ENCODE data around the gene HTR4. TPM values are rescaled to one million over a fixed set of nuclear protein-coding genes. Genes with fewer than 3 reads are reported as not detected.

HTR4 gene
- total RNA-seq, 1 experiment from 2014 or later, result not detected

- Histone ChIP-seq H2BK120ac (ENCODE audit: low read depth, low read length, poor library complexity, severe bottlenecking) (no peak overlapping the region), H3K56ac (ENCODE audit: insufficient read length, low read depth, low read length) (no peak overlapping the region)
- no peaks in the 10 kb centered on the region for H3K9me3 Mint-ChIP-seq
These were observed 171.4 kb downstream of the HTR4 start for GRCh38 chr5:148482697-148483462.

More at GRCh38 chr5:148482697-148483462, 171.4 kb downstream of the HTR4 start:
- H3K27ac ChIP-seq (ENCODE audit: insufficient read length, low read depth, low read length), result no peak overlapping the region
- H3K36me3 Mint-ChIP-seq (ENCODE audit: insufficient read depth in 1 of 3, low read depth in 3 of 3), result no peaks in the 10 kb centered on the region
- H2AFZ ChIP-seq (ENCODE audit: low read length), result peak overlapping the region; percentile 42
- H4K20me1 ChIP-seq (ENCODE audit: control insufficient read depth, insufficient read depth, insufficient read length), result no peaks in the 10 kb centered on the region
- H3K4me2 ChIP-seq (ENCODE audit: insufficient read depth, insufficient read length, low read length), result no peak overlapping the region
- no peak overlapping the region for H3K9ac ChIP-seq (ENCODE audit: extremely low read depth, insufficient read length, low read length)
- no peaks in the 10 kb centered on the region for H3K79me2 ChIP-seq (ENCODE audit: insufficient read depth, low read length)
- no peak overlapping the region for H3K14ac ChIP-seq (ENCODE audit: insufficient read depth, low read length)
- no peaks in the 10 kb centered on the region for H3K9me3 ChIP-seq (ENCODE audit: control insufficient read depth, low read depth, low read length)
- H2BK20ac ChIP-seq (ENCODE audit: low read depth, low read length, poor library complexity, severe bottlenecking), result no peak overlapping the region
- no peaks in the 10 kb centered on the region; the same call in 1 of the 2 replicates for H3K27me3 ChIP-seq (ENCODE audit: insufficient read depth, low read length)
- H3K23me2 ChIP-seq (ENCODE audit: insufficient read length, low read depth, low read length, poor library complexity, severe bottlenecking), result no peaks in the 10 kb centered on the region
- no peak overlapping the region for H3T11ph ChIP-seq (ENCODE audit: low read length)
- no peak overlapping the region for H2BK5ac ChIP-seq (ENCODE audit: insufficient read length, low read length)
- peak; percentile 90 for TF ChIP-seq CTCF (conservative IDR thresholded peaks at IDR 0.05)
- H2BK12ac ChIP-seq (ENCODE audit: insufficient read length, low read depth, low read length), result no peak overlapping the region
- H3K4me1 Mint-ChIP-seq, result peaks cover 0 to 10% of the 10 kb centered on the region in 2 experiments; a peak in 3 of 4 replicates
- peaks cover 54% of the 10 kb centered on the region for H3K27me3 Mint-ChIP-seq (ENCODE audit: low read depth)
- no peak overlapping the region for H4K91ac ChIP-seq (ENCODE audit: insufficient read length, low read depth, low read length)
- no peak overlapping the region for H3K18ac ChIP-seq (ENCODE audit: insufficient read length, low read depth, low read length)
- H3K23ac ChIP-seq (ENCODE audit: insufficient read length, low read depth, low read length), result no peak overlapping the region
- H3K79me1 ChIP-seq (ENCODE audit: insufficient read depth, low read depth, low read length, poor library complexity, severe bottlenecking), result no peaks in the 10 kb centered on the region
- H4K8ac ChIP-seq (replicated peaks; ENCODE audit: insufficient read length, low read depth, low read length), result no peak overlapping the region
- no peak overlapping the region for H3K4ac ChIP-seq (ENCODE audit: low read depth, low read length)
- DNase-seq, result peak; percentile 89
- H2AK5ac ChIP-seq (ENCODE audit: insufficient read length, low read length), result no peak overlapping the region
- no peak overlapping the region for H3K4me3 Mint-ChIP-seq
- no peak overlapping the region for H4K5ac ChIP-seq (ENCODE audit: insufficient read length, low read depth, low read length)
- H3K27ac Mint-ChIP-seq, result no peak overlapping the region; a peak in 1 of 7 replicates
- no CpG with 5 or more reads among the region's 22 CpGs for WGBS (ENCODE audit: extremely low coverage, insufficient read length, low lambda C conversion rate)
- H2BK15ac ChIP-seq (ENCODE audit: low read depth, low read length), result no peak overlapping the region
- H3K4me1 ChIP-seq (ENCODE audit: insufficient read depth, low read length), result no peaks in the 10 kb centered on the region
